GM12878 (cell line): Measurements from ENCODE around the gene NT5C2. TPM values are rescaled to one million over a fixed set of nuclear protein-coding genes. Genes with fewer than 3 reads are reported as not detected.

Experiments used
- ATAC-seq: fragments of 200-7000 bp; cut with Tn5 transposase; 3 replicates; pipeline ENCODE4 v1.9.1; 2020; ENCODE audit warnings: mild to moderate bottlenecking, moderate library complexity
- BruUV-seq: library from RNA; stranded (reverse); fragments of 400-500 nt; replicated peaks from 2 replicates; lab custom pipeline; 2021; lab: Mats Ljungman, UMichigan
- CTCF ChIA-PET: fragments of 300-600 bp; sonication (Branson Sonifier 250); formaldehyde crosslinking; extraction: SDS; loops from one replicate; lab custom pipeline; 2021; ENCODE audit warnings: inconsistent platforms; lab: Yijun Ruan, JAX
- POLR2A ChIA-PET: fragments of 350-600 bp; formaldehyde crosslinking; extraction: SDS; loops from one replicate; lab custom pipeline; 2021; ENCODE audit warnings: inconsistent platforms; lab: Charles Lee
- RAD21 ChIA-PET: fragments of 300-600 bp; sonication (Branson Sonifier 250); formaldehyde crosslinking; loops from one replicate; lab custom pipeline; 2023; ENCODE audit warnings: antibody characterized with exemption; ENCODE audit not compliant: unreplicated experiment; lab: Charles Lee
- SMC1A ChIA-PET: fragments of 300-600 bp; sonication (Branson Sonifier 250); formaldehyde crosslinking; loops from one replicate; lab custom pipeline; 2023; ENCODE audit not compliant: unreplicated experiment, uncharacterized antibody; lab: Charles Lee
- DNase-seq: peaks from one replicate; pipeline ENCODE4 v3.0.0-alpha.2; 2011; ENCODE audit warnings: low read depth, low spot score
- FAIRE-seq: peaks from 3 replicates; lab custom pipeline; 2011; peaks lifted over from hg19 to GRCh38; lab: Jason Lieb, UNC
- H2AFZ ChIP-seq: 2 replicates; pipeline ENCODE4 v1.6.0; 2011; ENCODE audit warnings: low read depth, low read length, control low read depth; ENCODE audit not compliant: control insufficient read depth
- H3K27ac ChIP-seq: 2 replicates; pipeline ENCODE4 v1.5.1; 2011; ENCODE audit warnings: control low read depth; ENCODE audit not compliant: control insufficient read depth, insufficient read depth
- H3K27me3 ChIP-seq, 2 experiments: replicated peaks in 1 of 2; 2 replicates each; pipeline versions ENCODE4 v1.6.0 to v1.6.1; 2011; ENCODE audit warnings: low read length in 1 of 2; ENCODE audit not compliant: control insufficient read depth in 2 of 2, insufficient read depth in 2 of 2
- H3K36me3 ChIP-seq, 2 experiments: 2 replicates each; pipeline ENCODE4 v1.5.1; 2011; ENCODE audit warnings: low read length in 1 of 2; ENCODE audit not compliant: control insufficient read depth in 2 of 2, insufficient read depth in 2 of 2
- H3K4me1 ChIP-seq: 2 replicates; pipeline ENCODE4 v1.6.1; 2011; ENCODE audit warnings: mild to moderate bottlenecking, low read length, moderate library complexity, mixed read lengths; ENCODE audit not compliant: control insufficient read depth, insufficient read depth
- H3K4me2 ChIP-seq: 2 replicates; pipeline ENCODE4 v1.6.0; 2011; ENCODE audit warnings: control low read depth; ENCODE audit not compliant: control insufficient read depth, insufficient read depth
- H3K4me3 ChIP-seq: fragments of 200-600 bp; sonication (generic); 2 replicates; pipeline ENCODE4 v1.5.1; 2016
- H3K79me2 ChIP-seq: 2 replicates; pipeline ENCODE4 v1.6.0; 2011; ENCODE audit warnings: low read length; ENCODE audit not compliant: control insufficient read depth, insufficient read depth
- H3K9ac ChIP-seq: 2 replicates; pipeline ENCODE4 v1.8.0; 2011; ENCODE audit warnings: low read length, control low read depth, mixed read lengths; ENCODE audit not compliant: control insufficient read depth, insufficient read depth
- H3K9me3 ChIP-seq: replicated peaks from 3 replicates; pipeline ENCODE4 v1.5.1; 2011; ENCODE audit warnings: mild to moderate bottlenecking, low read length; ENCODE audit not compliant: control insufficient read depth, insufficient read depth
- H4K20me1 ChIP-seq: 2 replicates; pipeline ENCODE4 v1.6.0; 2011; ENCODE audit not compliant: control insufficient read depth, insufficient read depth
- E2F4 ChIP-seq: IDR thresholded peaks from 2 replicates; pipeline ENCODE4 v1.6.1; 2012; ENCODE audit warnings: low read depth, low read length, improper control_type of control experiment
- E4F1 ChIP-seq: fragments of 450-650 bp; IDR thresholded peaks from 2 replicates; pipeline ENCODE4 v1.6.1; 2018; ENCODE audit warnings: borderline replicate concordance, mild to moderate bottlenecking; ENCODE audit not compliant: partially characterized antibody
- EGR1 ChIP-seq, 2 experiments: IDR thresholded peaks; 1 replicate in 1 of 2; 2 replicates in 1 of 2; pipeline ENCODE4 v1.6.1; 2011 to 2012; ENCODE audit warnings: low read depth in 2 of 2, low read length in 2 of 2, borderline replicate concordance in 1 of 2, mild to moderate bottlenecking in 1 of 2, moderate library complexity in 1 of 2
- ETV6 ChIP-seq, 2 experiments: fragments of 450-650 bp in 1 of 2; IDR thresholded peaks in 1 of 2; conservative IDR thresholded peaks in 1 of 2; 2 replicates each; pipeline ENCODE4 v1.6.1; 2014; ENCODE audit warnings: antibody characterized with exemption in 1 of 2, borderline replicate concordance in 1 of 2, low read depth in 1 of 2, mild to moderate bottlenecking in 1 of 2, moderate library complexity in 1 of 2
- HDAC2 ChIP-seq: fragments of 200-600 bp; sonication (generic); IDR thresholded peaks from 2 replicates; pipeline ENCODE4 v1.6.1; 2017
- IRF4 ChIP-seq: IDR thresholded peaks from 2 replicates; pipeline ENCODE4 v1.6.1; 2011; ENCODE audit warnings: low read depth, low read length
- JUNB ChIP-seq: IDR thresholded peaks from 2 replicates; pipeline ENCODE4 v1.6.1; 2016; ENCODE audit warnings: antibody characterized with exemption, mild to moderate bottlenecking
- KLF5 ChIP-seq: fragments of 450-650 bp; IDR thresholded peaks from 2 replicates; pipeline ENCODE4 v1.6.1; 2014; ENCODE audit warnings: mild to moderate bottlenecking; ENCODE audit not compliant: partially characterized antibody
- NRF1 ChIP-seq: conservative IDR thresholded peaks from 2 replicates; pipeline ENCODE4 v1.6.1; 2011; ENCODE audit warnings: mild to moderate bottlenecking, low read depth, low read length, improper control_type of control experiment
- RB1 ChIP-seq: fragments of 450-650 bp; formaldehyde crosslinking; IDR thresholded peaks from 2 replicates; pipeline ENCODE4 v1.6.1; 2017; ENCODE audit warnings: mild to moderate bottlenecking, borderline replicate concordance
- RELA ChIP-seq: fragments of 450-650 bp; IDR thresholded peaks from 2 replicates; pipeline ENCODE4 v1.8.0; 2014; ENCODE audit warnings: borderline replicate concordance; ENCODE audit not compliant: partially characterized antibody
- SMC3 ChIP-seq: IDR thresholded peaks from 2 replicates; pipeline ENCODE4 v1.6.1; 2011; ENCODE audit warnings: low read length, improper control_type of control experiment, borderline replicate concordance
- SRF ChIP-seq, 2 experiments: IDR thresholded peaks; 2 replicates each; pipeline ENCODE4 v1.6.1; 2011; ENCODE audit warnings: low read depth in 2 of 2, low read length in 2 of 2, mild to moderate bottlenecking in 1 of 2, moderate library complexity in 1 of 2
- TAF1 ChIP-seq: IDR thresholded peaks from 2 replicates; pipeline ENCODE4 v1.6.1; 2011; ENCODE audit warnings: mild to moderate bottlenecking, low read depth, low read length, borderline replicate concordance
- TCF12 ChIP-seq: IDR thresholded peaks from 2 replicates; pipeline ENCODE4 v1.6.1; 2011; ENCODE audit warnings: low read depth, mild to moderate bottlenecking, low read length
- ZBED1 ChIP-seq: IDR thresholded peaks from 2 replicates; pipeline ENCODE4 v1.6.1; 2016; ENCODE audit warnings: borderline replicate concordance
- ZNF217 ChIP-seq: fragments of 450-650 bp; IDR thresholded peaks from 2 replicates; pipeline ENCODE4 v1.6.1; 2017; ENCODE audit warnings: antibody characterized with exemption, mild to moderate bottlenecking
- WGBS: methylation state at CpG from one replicate; pipeline ENCODE4 v1.1.6; 2016; ENCODE audit warnings: low lambda C conversion rate; ENCODE audit not compliant: insufficient replicate concordance, insufficient coverage; ENCODE audit errors: missing lambda C conversion rate; 5-methylcytosine and 5-hydroxymethylcytosine counted together
- in situ Hi-C: fragments of 300-500 bp; cut with MboI; formaldehyde crosslinking; loops from 9 replicates; pipeline ENCODE4 v1.14.3; 2018; ENCODE audit warnings: mixed read lengths
- intact Hi-C: fragments of 100-400 bp; cut with micrococcal nuclease; formaldehyde crosslinking; loops from one replicate; pipeline ENCODE4 v1.14.2; 2022; ENCODE audit not compliant: unreplicated experiment
- polyA plus RNA-seq, 11 experiments: library from polyadenylated mRNA; depleted of rRNA in 4 of 11; unstranded in 6 of 11; stranded (reverse) in 5 of 11; fragments of >200 nt; fragmentation: Nextera tagmentation in 4 of 11; fragmentation: Illumina TruSeq in 1 of 11; extraction: Ambion mirVana in 4 of 11; extraction: Trizol in 1 of 11; gene quantifications; 1 replicate in 1 of 11; 2 replicates in 10 of 11; pipeline versions ENCODE4 v1.2.1 to v1.2.3, GENCODE V29; 2011 to 2016; ENCODE audit warnings: inconsistent platforms in 2 of 11, missing spikeins in 2 of 11, low read depth in 1 of 11
- total RNA-seq, 4 experiments: library from RNA; depleted of rRNA in 3 of 4; stranded (reverse); fragments of >200 nt in 3 of 4; fragmentation: Illumina TruSeq in 1 of 4; extraction: Trizol in 1 of 4; gene quantifications; 2 replicates each; pipeline versions ENCODE4 v1.2.1 to v1.2.3, GENCODE V29; 2013 to 2021

NT5C2 gene
- total and polyA plus RNA-seq, 10 of the 15 experiments (the other 5 are each of a cell fraction or from before 2014, with no cell fraction given) = 15.8 to 70.1 (median 56.0) TPM

- no peak for TF ChIP-seq NRF1
- TF ChIP-seq HDAC2 = no peak
- no peak for TF ChIP-seq EGR1 (IDR thresholded peaks at IDR 0.05; ENCODE audit: borderline replicate concordance in 1 of 2, low read depth in 2 of 2, low read length in 2 of 2)
- TF ChIP-seq TAF1 = no peak
Measured at GRCh38 chr10:103078309-103078615, 114.8 kb downstream of the NT5C2 start (continued).

GRCh38 chr10:103077491-103078308, 115.4 kb downstream of the NT5C2 start:
- BruUV-seq = no TSS peak

More at GRCh38 chr10:103077491-103078308, 115.4 kb downstream of the NT5C2 start:
- Histone ChIP-seq H3K79me2 (no peaks in the 10 kb centered on the region), H3K4me3 (no peak overlapping the region), H3K4me1 (no peaks in the 10 kb centered on the region), H3K36me3 (no peaks in the 10 kb centered on the region), H3K27ac (no peak overlapping the region), H3K4me2 (no peak overlapping the region)
- TF ChIP-seq IRF4 = no peak
- no peak for TF ChIP-seq E4F1
- TF ChIP-seq RB1 = no peak
- TF ChIP-seq E2F4 = no peak
- no peak for TF ChIP-seq ETV6 (conservative IDR thresholded peaks at IDR 0.05 in 1 of 2, IDR thresholded peaks at IDR 0.05 in 1 of 2; ENCODE audit: borderline replicate concordance in 1 of 2, low read depth in 1 of 2)
- no peak for TF ChIP-seq SRF (IDR thresholded peaks at IDR 0.05; ENCODE audit: low read depth in 2 of 2, low read length in 2 of 2)
- TF ChIP-seq SMC3 = no peak
- TF ChIP-seq JUNB = no peak
- no peak for TF ChIP-seq ZNF217
- TF ChIP-seq TCF12 = no peak
- TF ChIP-seq ZBED1 = no peak
- TF ChIP-seq KLF5 = no peak
- TF ChIP-seq RELA = no peak
- TF ChIP-seq, all 136 proteins: peak for 0
- H3K27me3 ChIP-seq = no peaks in the 10 kb centered on the region
- ChIA-PET POLR2A (interaction anchor here (0.6 kb wide), 1 partner anchor 70 kb away, joined by 5 read pairs; no protein-coding TSS in a partner anchor), CTCF (interaction anchor here (0.8 to 1.3 kb wide), 2 partner anchors 167 to 170 kb away, joined by 3 to 4 read pairs; no protein-coding TSS in a partner anchor), RAD21 (no interaction called here), SMC1A (interaction anchor here (1.4 kb wide), 1 partner anchor 25 kb away, joined by 3 read pairs; no protein-coding TSS in a partner anchor)
- DNase-seq = no peak
- no peak overlapping the region for H3K9ac ChIP-seq
- no peaks in the 10 kb centered on the region for H4K20me1 ChIP-seq
- no peak overlapping the region for H2AFZ ChIP-seq
- intact Hi-C loops (no loop called here), in situ Hi-C loops (loop anchor here (10.0 kb wide), 1 partner anchor 167 kb away; the partner anchor contains the start of gene RPEL1)
- no peaks in the 10 kb centered on the region for H3K9me3 ChIP-seq
- no peak for FAIRE-seq
- no peak for ATAC-seq
- WGBS = 80% methylated on average over 16 of the region's 16 CpGs
